Endodermal cell (in vitro differentiated cells): ENCODE data around the gene CHD5. TPM values are rescaled to one million over a fixed set of nuclear protein-coding genes. Genes with fewer than 3 reads are reported as not detected.

Experiments
- DNase-seq: peaks from one replicate; pipeline ENCODE4 v3.0.0-alpha.2; 2017
- H3K27ac ChIP-seq: 2 replicates; pipeline ENCODE4 v1.5.1; 2013; ENCODE audit warnings: mild to moderate bottlenecking, low read depth, low read length, moderate library complexity
- H3K27me3 ChIP-seq: 2 replicates; pipeline ENCODE4 v1.6.1; 2013; ENCODE audit warnings: mild to moderate bottlenecking, low read length, moderate library complexity; ENCODE audit not compliant: insufficient read depth, control insufficient read depth, poor library complexity, severe bottlenecking
- H3K36me3 ChIP-seq: 2 replicates; pipeline ENCODE4 v1.7.0; 2013; ENCODE audit warnings: mild to moderate bottlenecking, low read length, moderate library complexity; ENCODE audit not compliant: control insufficient read depth, insufficient read depth
- H3K4me1 ChIP-seq: one replicate; pipeline ENCODE4 v1.7.0; 2013; ENCODE audit warnings: low read length; ENCODE audit not compliant: control insufficient read depth, insufficient read depth
- H3K4me3 ChIP-seq: 2 replicates; pipeline ENCODE4 v1.5.1; 2013; ENCODE audit warnings: mild to moderate bottlenecking, low read length, moderate library complexity
- H3K9ac ChIP-seq: 2 replicates; pipeline ENCODE4 v1.6.1; 2013; ENCODE audit warnings: mild to moderate bottlenecking, low read length, moderate library complexity; ENCODE audit not compliant: poor library complexity, severe bottlenecking; ENCODE audit errors: extremely low read depth
- H3K9me3 ChIP-seq: 2 replicates; pipeline ENCODE4 v1.6.1; 2013; ENCODE audit warnings: mild to moderate bottlenecking, low read length, moderate library complexity; ENCODE audit not compliant: control insufficient read depth
- H3K27ac Mint-ChIP-seq: 2 replicates; pipeline ENCODE4 v1.8.0; 2020; ENCODE audit warnings: mixed read lengths
- H3K27me3 Mint-ChIP-seq: 2 replicates; pipeline ENCODE4 v1.8.0; 2021; ENCODE audit warnings: mild to moderate bottlenecking, mixed read lengths; ENCODE audit not compliant: insufficient read depth
- H3K36me3 Mint-ChIP-seq: 2 replicates; pipeline ENCODE4 v1.8.0; 2020; ENCODE audit warnings: low read depth, mixed read lengths
- H3K4me1 Mint-ChIP-seq: 2 replicates; pipeline ENCODE4 v1.8.0; 2020; ENCODE audit warnings: mixed read lengths
- H3K4me3 Mint-ChIP-seq: 2 replicates; pipeline ENCODE4 v1.8.0; 2020; ENCODE audit warnings: mild to moderate bottlenecking, moderate library complexity, mixed read lengths
- H3K9me3 Mint-ChIP-seq: 2 replicates; pipeline ENCODE4 v1.8.0; 2020; ENCODE audit warnings: mild to moderate bottlenecking, mixed read lengths
- WGBS, 2 experiments: methylation state at CpG; one replicate each; pipeline versions ENCODE4 v1.1.5 to v1.1.7; 2013; ENCODE audit warnings: missing lambda C conversion rate in 2 of 2, mixed read lengths in 1 of 2; ENCODE audit not compliant: insufficient coverage in 1 of 2, insufficient read length in 1 of 2; 5-methylcytosine and 5-hydroxymethylcytosine counted together
- total RNA-seq, 2 donors: library from RNA; stranded (reverse); fragmentation: NEBNext Ultra II Directional in 1 of 2; extraction: Animal tissue kit (Norgen Biotek cat#: 25700) in 1 of 2; gene quantifications; 2 replicates in 1 of 2; 3 replicates in 1 of 2; pipeline ENCODE4 v1.2.1, GENCODE V29; 2021
- TF ChIP-seq, protein P1 (sequence below): fragments of 200-600 bp; sonication (generic); conservative IDR thresholded peaks from 2 replicates; pipeline ENCODE4 v1.5.0; 2021; ENCODE audit warnings: antibody characterized with exemption, mild to moderate bottlenecking

Gene CHD5
- total RNA-seq, 2 donors from 2014 or later: 0.40 to 0.69 TPM

DNA sequence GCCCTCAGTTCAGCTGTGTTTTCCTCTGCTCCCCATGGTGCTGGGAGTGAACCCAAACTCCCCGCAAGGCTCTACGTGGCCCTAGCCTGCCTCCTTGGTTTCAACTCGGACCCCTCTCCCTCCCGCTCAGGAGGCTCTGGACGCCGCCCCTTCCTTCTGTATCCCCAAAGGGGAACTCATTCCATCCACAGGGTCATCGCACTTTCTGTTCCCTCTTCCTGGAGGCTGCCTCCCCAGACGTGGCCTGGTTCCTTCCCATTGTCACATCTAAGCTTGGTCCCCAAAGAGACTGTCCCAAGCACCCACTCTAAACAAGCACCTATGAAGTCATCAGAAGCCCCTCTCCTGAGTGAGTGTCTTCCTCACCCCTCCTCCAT lies 123.6 kb downstream of the CHD5 start:
- no peak overlapping the region for H3K4me3 ChIP-seq
- no peaks in the 10 kb centered on the region for H3K36me3 Mint-ChIP-seq
- H3K36me3 ChIP-seq: no peaks in the 10 kb centered on the region
- 86 to 94% methylated on average over 5 to 8 of the region's 8 CpGs for WGBS, 2 experiments
- no peaks in the 10 kb centered on the region for H3K4me1 ChIP-seq
- no peak overlapping the region for H3K27ac Mint-ChIP-seq
- no peaks in the 10 kb centered on the region for H3K27me3 Mint-ChIP-seq
- TF ChIP-seq, protein P1, sequence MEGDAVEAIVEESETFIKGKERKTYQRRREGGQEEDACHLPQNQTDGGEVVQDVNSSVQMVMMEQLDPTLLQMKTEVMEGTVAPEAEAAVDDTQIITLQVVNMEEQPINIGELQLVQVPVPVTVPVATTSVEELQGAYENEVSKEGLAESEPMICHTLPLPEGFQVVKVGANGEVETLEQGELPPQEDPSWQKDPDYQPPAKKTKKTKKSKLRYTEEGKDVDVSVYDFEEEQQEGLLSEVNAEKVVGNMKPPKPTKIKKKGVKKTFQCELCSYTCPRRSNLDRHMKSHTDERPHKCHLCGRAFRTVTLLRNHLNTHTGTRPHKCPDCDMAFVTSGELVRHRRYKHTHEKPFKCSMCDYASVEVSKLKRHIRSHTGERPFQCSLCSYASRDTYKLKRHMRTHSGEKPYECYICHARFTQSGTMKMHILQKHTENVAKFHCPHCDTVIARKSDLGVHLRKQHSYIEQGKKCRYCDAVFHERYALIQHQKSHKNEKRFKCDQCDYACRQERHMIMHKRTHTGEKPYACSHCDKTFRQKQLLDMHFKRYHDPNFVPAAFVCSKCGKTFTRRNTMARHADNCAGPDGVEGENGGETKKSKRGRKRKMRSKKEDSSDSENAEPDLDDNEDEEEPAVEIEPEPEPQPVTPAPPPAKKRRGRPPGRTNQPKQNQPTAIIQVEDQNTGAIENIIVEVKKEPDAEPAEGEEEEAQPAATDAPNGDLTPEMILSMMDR: no peak
- H3K27ac ChIP-seq: no peak overlapping the region
- H3K9me3 Mint-ChIP-seq: no peaks in the 10 kb centered on the region
- peaks cover 4% of the 10 kb centered on the region for H3K4me1 Mint-ChIP-seq
- H3K27me3 ChIP-seq: no peaks in the 10 kb centered on the region
- DNase-seq: no peak
- no peak overlapping the region for H3K9ac ChIP-seq
- H3K9me3 ChIP-seq: no peaks in the 10 kb centered on the region
- H3K4me3 Mint-ChIP-seq: no peak overlapping the region

DNA sequence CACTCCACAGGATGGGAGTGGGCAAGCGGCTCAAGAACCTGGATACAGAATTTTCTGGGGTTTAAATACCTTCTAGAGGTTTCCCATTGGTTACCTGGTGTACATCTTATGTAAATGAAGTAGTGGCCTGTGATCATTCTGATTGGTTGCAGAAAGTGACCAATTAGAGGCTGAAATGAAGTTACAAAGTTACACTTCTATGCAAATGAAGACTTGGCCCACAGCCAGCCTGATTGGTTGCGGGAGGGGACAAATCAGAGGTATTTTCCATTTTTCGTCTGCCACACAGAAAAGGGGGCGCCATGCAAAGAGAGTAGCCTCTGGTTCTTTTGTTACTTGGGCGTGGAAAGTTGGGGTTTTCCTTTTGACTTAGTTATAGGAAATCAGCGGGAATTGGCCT lies 125.5 kb downstream of the CHD5 start:
- Mint-ChIP-seq H3K4me1 (peaks cover 4% of the 10 kb centered on the region), H3K27me3 (no peaks in the 10 kb centered on the region), H3K9me3 (no peaks in the 10 kb centered on the region), H3K27ac (no peak overlapping the region), H3K36me3 (no peaks in the 10 kb centered on the region), H3K4me3 (no peak overlapping the region)
- no peak overlapping the region for H3K27ac ChIP-seq
- H3K4me3 ChIP-seq: no peak overlapping the region
- no peak for DNase-seq
- TF ChIP-seq, protein P1: no peak
- no peak overlapping the region for H3K9ac ChIP-seq
- WGBS, 2 experiments: 86 to 89% methylated on average over 6 of the region's 6 CpGs
- H3K27me3 ChIP-seq: no peaks in the 10 kb centered on the region
- no peaks in the 10 kb centered on the region for H3K9me3 ChIP-seq
- H3K4me1 ChIP-seq: no peaks in the 10 kb centered on the region
- no peaks in the 10 kb centered on the region for H3K36me3 ChIP-seq

GRCh38 chr1:6053206-6053546 lies 126.9 kb downstream of the CHD5 start:
- DNase-seq: no peak
- Histone ChIP-seq H3K36me3 (no peaks in the 10 kb centered on the region), H3K9me3 (no peaks in the 10 kb centered on the region), H3K27ac (no peak overlapping the region), H3K27me3 (no peaks in the 10 kb centered on the region), H3K9ac (no peak overlapping the region), H3K4me3 (no peak overlapping the region), H3K4me1 (no peaks in the 10 kb centered on the region)
- Mint-ChIP-seq H3K4me1 (peaks cover 4% of the 10 kb centered on the region), H3K27me3 (no peaks in the 10 kb centered on the region), H3K9me3 (no peaks in the 10 kb centered on the region), H3K4me3 (no peak overlapping the region), H3K27ac (no peak overlapping the region), H3K36me3 (no peaks in the 10 kb centered on the region)
- WGBS, 2 experiments: 36 to 48% methylated on average over 6 to 8 of the region's 8 CpGs
- TF ChIP-seq, protein P1: no peak
